ENCODE data around the gene SLC25A25.
"Not testable (repeated sequence)": the region's sequence is repeated elsewhere in the genome, so short reads cannot be mapped to it uniquely, and the experiment has no call there.

- not testable (repeated sequence) for TF ChIP-seq POLR2A (IDR thresholded peaks at IDR 0.05)
- TF ChIP-seq, protein P1, sequence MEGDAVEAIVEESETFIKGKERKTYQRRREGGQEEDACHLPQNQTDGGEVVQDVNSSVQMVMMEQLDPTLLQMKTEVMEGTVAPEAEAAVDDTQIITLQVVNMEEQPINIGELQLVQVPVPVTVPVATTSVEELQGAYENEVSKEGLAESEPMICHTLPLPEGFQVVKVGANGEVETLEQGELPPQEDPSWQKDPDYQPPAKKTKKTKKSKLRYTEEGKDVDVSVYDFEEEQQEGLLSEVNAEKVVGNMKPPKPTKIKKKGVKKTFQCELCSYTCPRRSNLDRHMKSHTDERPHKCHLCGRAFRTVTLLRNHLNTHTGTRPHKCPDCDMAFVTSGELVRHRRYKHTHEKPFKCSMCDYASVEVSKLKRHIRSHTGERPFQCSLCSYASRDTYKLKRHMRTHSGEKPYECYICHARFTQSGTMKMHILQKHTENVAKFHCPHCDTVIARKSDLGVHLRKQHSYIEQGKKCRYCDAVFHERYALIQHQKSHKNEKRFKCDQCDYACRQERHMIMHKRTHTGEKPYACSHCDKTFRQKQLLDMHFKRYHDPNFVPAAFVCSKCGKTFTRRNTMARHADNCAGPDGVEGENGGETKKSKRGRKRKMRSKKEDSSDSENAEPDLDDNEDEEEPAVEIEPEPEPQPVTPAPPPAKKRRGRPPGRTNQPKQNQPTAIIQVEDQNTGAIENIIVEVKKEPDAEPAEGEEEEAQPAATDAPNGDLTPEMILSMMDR (IDR thresholded peaks at IDR 0.05): not testable (repeated sequence)
These were observed 63.3 kb downstream of the SLC25A25 start for GRCh38 chr9:128131346-128131745.

Measured in prostate gland (tissue), 2 donors.